Activated CD4-positive, alpha-beta T cell treated with anti-CD3 and anti-CD28 coated beads, Interleukin-10, Interleukin-2, amounts not matched to agents 100 ng/mL and 50 ng/mL, durations not matched to agents 16 hours and 8 hours (primary cell): ENCODE results near the gene AGAP6.
A peak's percentile ranks its signal among the peaks of the same experiment; 100 is the strongest.
"Not testable (repeated sequence)": the region's sequence is repeated elsewhere in the genome, so short reads cannot be mapped to it uniquely, and the experiment has no call there.

Experiments
- DNase-seq: peaks from one replicate; pipeline ENCODE4 v3.0.0-alpha.2; 2020

The AGAP6 gene

GRCh38 chr10:49988376-49988775, at the start of gene AGAP6:
TSS of gene AGAP6 (plus strand) at chr10:49988406. CDS start at chr10:49988716, 310 bp downstream.
- DNase-seq: not testable (repeated sequence)

DNA sequence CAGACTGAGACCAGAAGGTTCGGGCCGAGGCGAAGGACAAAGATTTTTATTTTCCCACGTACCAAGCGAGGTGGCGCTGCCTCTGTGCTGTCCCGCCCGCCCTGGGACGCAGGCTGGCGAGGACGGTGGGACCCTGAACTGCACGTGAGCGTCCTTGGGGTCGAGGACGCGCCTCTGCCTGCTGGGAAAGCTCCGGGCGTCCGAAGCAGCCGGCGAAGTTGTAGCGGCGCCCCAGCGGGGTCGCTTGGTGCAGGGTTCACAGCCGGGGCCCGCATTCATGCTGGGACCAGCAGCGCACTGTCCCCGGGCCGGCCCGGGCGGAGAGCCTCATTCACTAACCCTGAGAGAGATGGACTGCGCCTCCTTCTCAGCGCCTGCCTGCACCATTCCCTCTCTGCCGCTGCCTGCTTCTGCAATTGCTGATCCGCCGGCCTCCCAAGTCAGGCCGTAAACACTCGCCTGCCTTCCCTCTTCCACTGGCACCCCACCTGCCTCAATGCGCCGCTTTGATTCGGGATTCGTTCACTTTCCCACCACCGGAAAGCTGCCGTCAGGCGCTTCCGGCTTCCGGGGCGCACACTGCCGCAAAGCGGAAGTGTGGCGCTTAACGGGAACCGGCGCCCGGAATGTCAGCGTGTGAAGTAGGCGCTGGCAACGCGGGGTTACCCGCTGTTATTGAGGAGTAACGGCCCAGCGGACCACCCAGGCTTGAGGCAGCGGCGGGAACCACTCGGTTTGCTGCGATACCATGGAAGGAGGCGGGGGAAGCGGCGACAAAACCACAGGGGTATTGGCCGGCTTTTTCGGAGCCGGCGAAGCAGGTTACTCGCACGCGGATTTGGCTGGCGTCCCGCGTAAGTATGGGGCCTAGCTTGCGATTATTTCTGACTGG, 46.5 kb upstream of the AGAP6 start, which contains the start of the genes PARG and TIMM23B:
TSS of gene PARG (minus strand) at position 581 of the 892 bp plus-strand sequence. CDS start at position 279, 302 bp downstream.
TSS of gene TIMM23B (plus strand) at position 607 of the 892 bp plus-strand sequence. CDS start at position 749, 142 bp downstream.
- DNase-seq: peak; percentile 89

DNA sequence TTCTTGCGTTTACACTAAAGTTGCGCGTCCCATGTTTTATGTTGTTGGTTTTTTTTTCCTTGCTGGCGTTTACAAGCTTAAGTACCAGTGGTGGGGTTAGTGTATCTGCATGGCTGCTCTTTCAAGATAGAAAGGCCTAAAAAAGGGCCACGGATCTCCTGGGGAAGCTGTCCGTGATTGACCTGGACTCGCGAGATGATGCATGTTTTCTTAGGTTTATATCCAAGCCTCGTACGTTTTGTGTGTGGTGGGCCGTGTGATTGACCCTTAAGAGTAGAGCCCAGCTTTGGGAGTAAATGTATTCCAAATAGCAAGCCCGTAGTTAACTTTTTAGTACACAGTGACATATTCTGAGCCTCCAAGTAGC, 45.9 kb upstream of the AGAP6 start:
- not testable (repeated sequence) for DNase-seq

- DNase-seq: not testable (repeated sequence)
Measured at GRCh38 chr10:49943607-49944006, 44.6 kb upstream of the AGAP6 start.

GRCh38 chr10:49948142-49948541, 40.1 kb upstream of the AGAP6 start:
- DNase-seq: not testable (repeated sequence)

DNA sequence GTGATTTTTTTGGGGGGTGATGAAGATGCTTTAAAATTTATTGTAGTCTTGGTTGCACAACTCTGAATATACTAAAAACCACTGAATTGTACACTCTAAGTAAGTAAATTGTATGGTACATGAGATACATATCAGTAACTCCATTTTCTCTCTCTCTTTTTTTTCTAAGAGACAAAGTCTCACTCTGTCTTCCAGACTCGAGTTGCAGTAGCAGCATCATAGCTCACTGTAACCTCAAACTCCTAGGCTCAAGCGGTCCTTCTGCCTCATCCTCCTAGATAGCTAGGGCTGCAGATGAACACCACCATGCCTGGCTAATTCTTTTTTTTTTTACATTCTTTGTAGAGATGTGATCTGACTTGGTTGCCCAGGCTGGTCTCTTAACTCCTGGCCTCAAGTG, 39.5 kb upstream of the AGAP6 start:
- DNase-seq: not testable (repeated sequence)

- not testable (repeated sequence) for DNase-seq
Measured at GRCh38 chr10:49952006-49952405, 36.2 kb upstream of the AGAP6 start.

DNA sequence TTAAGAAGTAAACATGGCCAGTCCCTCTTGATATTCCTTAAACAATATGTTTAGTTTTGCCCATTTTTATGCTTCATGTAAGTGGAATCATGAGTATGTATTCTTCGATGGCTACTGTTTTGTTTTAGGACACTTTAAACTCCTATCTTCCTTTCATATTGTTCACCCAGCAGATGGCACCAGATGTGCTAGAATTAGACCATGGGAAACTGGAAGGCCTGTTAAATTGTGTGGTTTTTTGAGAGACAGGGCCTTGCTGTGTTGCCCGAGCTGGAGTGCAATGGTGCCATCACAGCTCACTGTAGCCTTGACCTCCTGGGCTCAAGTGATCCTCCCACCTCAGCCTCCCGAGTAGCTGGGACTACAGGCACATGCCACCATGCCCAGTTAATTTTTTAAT, 35.1 kb upstream of the AGAP6 start:
- not testable (repeated sequence) for DNase-seq

DNA sequence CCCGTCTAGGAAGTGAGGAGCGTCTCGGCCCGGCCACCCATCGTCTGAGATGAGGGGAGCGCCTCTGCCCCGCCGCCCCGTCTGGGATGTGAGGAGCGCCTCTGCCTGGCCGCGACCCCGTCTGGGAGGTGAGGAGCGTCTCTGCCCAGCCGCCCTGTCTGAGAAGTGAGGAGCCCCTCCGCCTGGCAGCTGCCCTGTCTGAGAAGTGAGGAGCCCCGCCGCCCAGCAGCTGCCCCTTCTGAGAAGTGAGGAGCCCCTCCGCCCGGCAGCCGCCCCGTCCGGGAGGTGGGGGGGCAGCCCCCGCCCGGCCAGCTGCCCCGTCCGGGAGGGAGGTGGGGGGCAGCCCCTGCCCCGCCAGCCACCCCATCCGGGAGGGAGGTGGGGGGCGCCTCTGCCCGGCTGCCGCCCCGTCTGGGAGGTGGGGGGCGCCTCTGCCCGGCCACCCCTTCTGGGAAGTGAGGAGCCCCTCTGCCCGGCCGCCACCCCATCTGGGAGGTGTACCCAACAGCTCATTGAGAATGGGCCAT, 17.8 kb upstream of the AGAP6 start:
- DNase-seq: not testable (repeated sequence)

DNA sequence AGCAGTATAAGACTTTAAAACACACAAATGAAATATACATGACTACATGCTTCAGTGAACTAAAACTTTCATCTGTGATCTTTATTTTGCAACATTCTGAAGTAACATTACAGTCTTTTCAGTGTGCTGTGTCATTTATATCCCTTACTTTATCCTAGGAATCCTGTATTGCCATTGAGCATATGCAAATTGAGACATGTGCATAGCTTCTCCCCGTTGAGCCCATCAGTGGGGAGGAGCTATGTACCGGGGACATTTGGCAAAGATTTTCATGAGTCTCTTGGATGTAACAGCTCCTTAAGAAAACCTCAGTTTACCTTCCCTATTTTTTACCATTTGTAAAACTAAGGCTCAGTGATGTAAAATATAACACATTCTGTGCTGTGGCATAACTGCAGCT, 16.7 kb upstream of the AGAP6 start:
- not testable (repeated sequence) for DNase-seq

DNA sequence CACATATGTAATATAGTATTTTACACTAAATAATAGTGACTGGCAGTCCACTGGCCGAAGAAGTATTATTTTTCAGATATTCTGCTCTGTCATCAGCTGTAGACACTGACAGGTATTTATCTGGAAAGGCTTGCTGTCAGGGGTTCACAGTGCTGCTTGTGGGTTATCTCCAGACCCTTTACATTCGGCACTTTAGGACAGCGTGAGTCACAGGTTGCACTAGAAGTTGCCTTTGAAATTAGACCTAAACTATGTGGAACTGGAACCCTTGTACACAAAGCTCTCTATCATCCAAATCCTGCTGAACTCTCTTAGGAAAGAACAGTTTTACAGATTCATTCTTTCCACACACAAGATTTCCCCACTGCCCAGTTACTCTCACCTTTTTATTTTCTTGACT, 16.1 kb upstream of the AGAP6 start:
- not testable (repeated sequence) for DNase-seq

DNA sequence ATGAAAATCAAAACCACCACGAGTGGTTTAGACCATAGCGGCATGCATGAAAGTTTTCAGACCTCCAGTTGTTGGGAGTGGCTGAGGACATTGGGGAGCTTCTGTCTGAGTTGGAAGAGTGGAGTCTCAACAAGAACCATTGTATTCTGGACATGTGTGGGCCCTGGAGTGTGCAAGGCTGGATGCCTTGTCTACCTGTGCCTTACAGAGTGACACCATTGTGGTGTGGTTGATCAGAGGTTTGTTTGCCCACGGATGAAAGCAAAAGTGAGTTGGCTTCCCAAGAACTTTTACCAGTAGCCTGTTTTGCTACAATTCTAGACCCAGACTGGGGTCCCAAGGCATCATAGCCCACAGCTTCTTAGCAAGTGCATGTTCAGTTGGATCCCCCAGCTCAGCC, 10.4 kb upstream of the AGAP6 start:
- not testable (repeated sequence) for DNase-seq

- DNase-seq: not testable (repeated sequence)
Measured at GRCh38 chr10:49987207-49987606, 999 bp upstream of the AGAP6 start.

GRCh38 chr10:49995321-49995720, 7.1 kb downstream of the AGAP6 start:
- DNase-seq: not testable (repeated sequence)

GRCh38 chr10:50014024-50014423, 25.8 kb downstream of the AGAP6 start:
- not testable (repeated sequence) for DNase-seq

- DNase-seq: not testable (repeated sequence)
Measured at GRCh38 chr10:50015596-50016220, 27.5 kb downstream of the AGAP6 start.

GRCh38 chr10:50016926-50017325, 28.7 kb downstream of the AGAP6 start:
- not testable (repeated sequence) for DNase-seq

DNA sequence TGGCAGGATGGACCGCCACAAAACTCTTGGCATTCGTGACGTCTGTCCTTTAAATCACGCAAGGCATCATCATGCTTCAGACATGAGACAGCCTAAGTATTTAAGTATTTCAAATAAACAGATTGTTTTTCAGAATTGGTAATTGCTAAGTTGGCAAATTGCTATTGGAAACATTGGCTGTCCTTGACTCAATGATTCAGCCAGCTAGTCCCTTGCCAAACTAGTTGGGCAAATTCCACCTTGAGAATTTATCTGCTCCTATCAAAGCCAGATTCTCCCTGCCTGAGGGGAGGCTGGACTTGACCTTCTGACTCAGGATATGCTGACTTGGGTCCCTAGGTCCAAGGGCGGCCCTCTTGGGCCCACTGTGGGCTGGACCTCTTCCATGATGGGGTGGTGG, 29.4 kb downstream of the AGAP6 start:
- not testable (repeated sequence) for DNase-seq

DNA sequence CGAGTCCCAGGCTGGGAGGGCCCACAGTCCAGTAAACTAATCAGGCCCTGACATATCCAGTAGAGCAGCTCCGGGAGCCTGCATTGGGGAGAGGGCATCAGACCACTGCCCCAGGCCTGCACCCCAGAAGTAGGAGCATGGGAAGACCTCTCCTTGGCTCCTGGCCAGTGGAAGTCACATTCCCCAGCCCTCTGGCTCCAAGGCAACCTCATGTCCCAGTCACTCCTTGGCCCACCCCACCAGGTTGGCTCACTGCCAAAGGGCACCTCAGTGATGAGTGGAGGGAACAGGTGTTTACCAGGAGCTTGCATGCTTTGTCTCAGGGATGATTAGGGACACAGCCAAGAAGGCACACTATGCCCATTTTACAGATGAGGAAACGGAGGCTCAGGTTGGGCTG, 31.1 kb downstream of the AGAP6 start:
- DNase-seq: not testable (repeated sequence)

- not testable (repeated sequence) for DNase-seq
Measured at GRCh38 chr10:50020451-50021024, 32.3 kb downstream of the AGAP6 start.

GRCh38 chr10:50021646-50022045, 33.4 kb downstream of the AGAP6 start:
- no peak for DNase-seq

GRCh38 chr10:50024716-50025383, 36.6 kb downstream of the AGAP6 start:
- not testable (repeated sequence) for DNase-seq
